ENCODE results near the gene ATXN1.

The ATXN1 gene

GRCh38 chr6:16761471-16762267 lies 409 bp upstream of the ATXN1 start:
- peak; percentile 92 for DNase-seq

DNA sequence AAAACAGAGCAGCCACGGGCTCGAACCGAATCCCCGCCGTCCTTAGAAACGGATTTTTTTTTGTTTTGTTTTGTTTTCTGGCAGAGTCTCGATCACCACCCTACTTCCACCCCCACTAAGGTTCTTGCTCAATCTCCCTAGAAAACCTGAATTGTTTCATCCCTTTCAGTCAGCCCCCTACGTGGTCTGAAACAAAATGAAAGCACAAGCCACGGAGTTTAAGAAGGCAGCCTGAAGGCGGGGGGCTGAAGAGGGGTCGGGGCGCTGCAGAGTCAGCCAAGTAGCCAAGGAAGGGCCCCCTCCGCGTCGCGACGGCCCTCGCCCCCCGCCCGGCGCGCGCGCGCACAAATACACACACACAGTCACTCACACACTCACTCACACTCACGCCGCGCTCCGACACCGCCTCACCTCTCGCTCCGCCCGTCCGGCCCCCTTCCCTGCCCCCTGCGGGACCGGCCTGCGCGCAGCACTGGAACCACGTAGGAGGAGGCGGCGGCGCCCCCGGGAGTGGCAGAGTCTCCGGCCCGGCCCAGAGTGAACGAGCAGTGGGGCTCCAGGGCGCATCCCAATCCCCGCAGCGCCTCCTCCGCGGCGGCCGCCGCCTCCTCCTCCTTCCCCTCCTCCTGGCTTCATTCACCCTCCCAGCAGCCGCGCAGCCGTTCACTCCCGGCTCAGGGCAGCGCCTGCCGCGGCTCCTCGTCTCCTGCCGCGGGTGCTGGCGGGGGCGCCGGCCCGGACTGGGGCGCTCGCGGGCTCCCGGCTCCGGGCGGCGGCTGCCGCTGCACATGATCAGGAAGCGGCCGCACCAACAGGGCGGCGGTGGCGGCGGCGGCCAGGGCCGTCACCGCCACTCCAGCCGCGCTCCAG lies 1.4 kb downstream of the ATXN1 start:
- DNase-seq = peak; percentile 85

GRCh38 chr6:16759181-16759645 lies 2.0 kb downstream of the ATXN1 start:
- no peak for DNase-seq

DNA sequence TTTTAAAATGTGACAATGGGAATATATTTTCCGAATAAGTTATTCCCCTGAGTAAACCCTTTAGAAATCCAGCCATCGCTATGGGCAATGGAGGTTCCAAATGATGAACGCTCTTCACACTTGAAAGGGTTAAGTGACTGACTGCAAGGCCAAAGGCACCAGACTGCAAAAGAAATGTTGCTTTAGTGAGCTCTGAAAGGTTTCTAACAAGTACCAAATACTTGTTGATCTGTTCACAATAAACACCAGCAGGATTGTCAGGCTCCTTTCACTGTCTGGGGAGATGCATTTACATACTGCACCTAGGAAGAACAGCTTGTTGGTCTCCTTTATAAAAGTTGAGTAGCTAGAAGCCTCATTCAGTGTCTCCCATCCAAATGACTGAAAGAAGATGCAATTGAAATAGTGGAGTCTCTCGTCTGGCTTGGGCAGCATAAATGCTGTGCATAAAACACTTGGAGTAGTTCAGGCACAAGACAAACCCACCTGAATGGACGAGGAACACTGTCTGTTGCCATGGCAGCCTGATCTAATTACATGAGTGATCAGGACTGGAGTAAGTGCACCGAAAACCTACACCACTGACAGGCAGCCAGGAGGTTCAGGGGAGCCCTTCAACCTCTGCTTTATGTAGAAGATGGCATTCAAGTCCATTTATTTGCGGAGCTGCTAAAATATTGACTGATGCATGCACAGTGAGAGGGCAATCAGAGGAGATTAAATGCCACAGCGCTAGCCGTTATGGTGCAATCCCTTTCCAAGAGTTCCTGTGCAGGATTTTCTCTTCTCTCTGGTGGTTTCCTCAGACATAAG lies 2.9 kb downstream of the ATXN1 start:
- DNase-seq = peak; percentile 57

GRCh38 chr6:16757332-16757731 lies 3.9 kb downstream of the ATXN1 start:
- DNase-seq = no peak

DNA sequence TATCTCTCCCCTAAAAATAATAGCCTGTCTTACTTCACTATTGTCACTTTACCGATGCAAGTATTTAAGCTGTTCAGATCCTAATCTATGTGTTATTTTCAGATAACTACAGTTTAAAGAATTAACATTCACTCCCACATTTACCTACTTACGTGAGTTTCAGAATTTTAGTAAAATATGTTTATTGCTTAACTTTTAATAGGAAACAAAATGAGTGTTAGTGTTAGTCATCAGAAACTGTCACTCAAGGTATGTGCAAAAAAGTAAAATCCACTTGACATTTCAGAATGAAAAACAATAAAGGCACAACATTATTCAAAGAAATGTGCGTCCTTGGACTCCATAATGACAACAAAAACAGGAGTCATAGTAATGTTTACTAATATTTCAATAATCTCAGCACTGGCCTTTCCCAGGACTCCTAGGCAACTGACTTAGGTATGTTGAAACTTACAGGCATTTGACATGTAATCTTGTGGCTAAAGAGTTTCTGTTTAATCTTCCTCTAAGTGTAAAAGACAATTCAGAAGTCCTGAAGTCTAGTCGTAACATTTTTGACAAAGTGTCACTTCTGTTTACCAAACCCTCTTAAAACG lies 4.5 kb downstream of the ATXN1 start:
- no peak for DNase-seq

- DNase-seq = no peak
Observed at GRCh38 chr6:16755544-16755943, 5.7 kb downstream of the ATXN1 start.

DNA sequence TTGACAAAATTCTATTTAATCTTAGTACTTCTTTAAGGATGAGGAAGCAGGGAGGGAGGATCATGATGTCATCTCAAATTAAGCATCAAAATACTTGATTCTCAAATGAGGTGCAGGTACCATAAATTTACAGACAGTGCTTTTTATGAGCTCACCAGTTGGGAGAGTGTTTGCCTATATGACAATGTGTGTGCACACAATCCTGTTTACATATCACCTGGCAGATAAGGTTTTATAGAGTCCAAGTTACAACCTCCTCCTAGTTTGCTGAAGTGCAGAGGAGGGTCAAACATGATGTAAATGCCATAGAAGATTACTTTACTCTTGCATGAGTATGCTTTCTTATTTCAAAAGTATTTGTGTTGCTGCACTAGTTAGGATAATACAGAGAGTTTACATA lies 6.4 kb downstream of the ATXN1 start:
- DNase-seq = no peak

- no peak for DNase-seq
Observed at GRCh38 chr6:16754274-16754673, 7.0 kb downstream of the ATXN1 start.

GRCh38 chr6:16753341-16753740 lies 7.9 kb downstream of the ATXN1 start:
- no peak for DNase-seq

- no peak for DNase-seq
Observed at GRCh38 chr6:16752206-16752866, 8.9 kb downstream of the ATXN1 start.

DNA sequence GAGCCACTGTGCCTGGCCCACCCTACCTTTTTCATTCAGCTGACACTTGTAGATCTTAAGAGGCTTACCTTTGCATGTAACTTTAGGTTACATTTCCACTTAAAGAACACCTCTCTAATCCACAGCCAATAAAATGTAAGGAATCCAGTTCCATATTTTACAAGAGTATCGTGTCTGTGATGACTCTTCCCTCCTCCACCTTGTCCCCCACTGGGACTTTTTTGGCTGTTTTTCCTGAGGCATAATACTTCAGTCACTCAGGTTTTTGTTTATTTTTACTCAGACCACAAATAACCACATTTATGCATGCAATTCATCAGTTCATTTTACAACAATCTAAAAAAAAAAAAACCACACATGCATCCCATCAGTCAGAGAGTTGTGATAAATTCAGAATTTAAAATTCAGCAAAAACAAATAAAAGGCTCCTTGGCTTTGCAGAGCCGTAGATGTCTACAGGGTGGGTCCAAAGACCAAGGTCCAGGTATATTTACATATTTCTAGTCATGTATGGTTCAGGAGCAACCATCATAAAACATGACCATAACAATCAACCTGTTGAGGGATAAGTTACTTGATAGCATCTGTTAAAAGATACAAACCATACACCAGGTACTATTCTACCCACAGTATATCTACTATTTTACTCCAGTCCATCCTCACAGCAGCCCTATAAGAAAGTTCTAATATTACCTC lies 9.9 kb downstream of the ATXN1 start:
- DNase-seq = no peak

DNA sequence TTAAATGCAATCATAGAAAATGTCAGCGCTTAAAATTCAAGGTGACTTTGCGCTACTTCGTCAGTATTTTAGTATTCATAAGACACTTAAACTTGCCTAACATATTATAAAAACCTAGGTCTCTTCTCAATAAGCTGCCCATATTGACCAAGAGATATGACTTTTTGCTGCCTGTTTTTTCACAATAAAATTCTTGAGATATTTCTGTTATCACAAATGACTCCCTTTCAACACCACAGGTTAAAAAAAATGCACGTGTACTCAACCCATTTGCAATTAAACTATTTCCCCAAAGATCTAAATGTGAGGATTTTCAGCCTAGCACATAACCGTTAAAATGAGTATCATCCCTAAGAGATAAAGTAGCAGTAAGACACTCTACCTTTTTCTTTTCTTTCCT lies 10.7 kb downstream of the ATXN1 start:
- DNase-seq = no peak

GRCh38 chr6:16749516-16750485 lies 11.5 kb downstream of the ATXN1 start:
- DNase-seq = no peak

- DNase-seq = no peak
Observed at GRCh38 chr6:16748025-16748319, 13.3 kb downstream of the ATXN1 start.

- no peak for DNase-seq
Observed at GRCh38 chr6:16747232-16748024, 13.8 kb downstream of the ATXN1 start.

GRCh38 chr6:16746812-16747211 lies 14.4 kb downstream of the ATXN1 start:
- DNase-seq = no peak

- DNase-seq = no peak
Observed at GRCh38 chr6:16746401-16746800, 14.9 kb downstream of the ATXN1 start.

DNA sequence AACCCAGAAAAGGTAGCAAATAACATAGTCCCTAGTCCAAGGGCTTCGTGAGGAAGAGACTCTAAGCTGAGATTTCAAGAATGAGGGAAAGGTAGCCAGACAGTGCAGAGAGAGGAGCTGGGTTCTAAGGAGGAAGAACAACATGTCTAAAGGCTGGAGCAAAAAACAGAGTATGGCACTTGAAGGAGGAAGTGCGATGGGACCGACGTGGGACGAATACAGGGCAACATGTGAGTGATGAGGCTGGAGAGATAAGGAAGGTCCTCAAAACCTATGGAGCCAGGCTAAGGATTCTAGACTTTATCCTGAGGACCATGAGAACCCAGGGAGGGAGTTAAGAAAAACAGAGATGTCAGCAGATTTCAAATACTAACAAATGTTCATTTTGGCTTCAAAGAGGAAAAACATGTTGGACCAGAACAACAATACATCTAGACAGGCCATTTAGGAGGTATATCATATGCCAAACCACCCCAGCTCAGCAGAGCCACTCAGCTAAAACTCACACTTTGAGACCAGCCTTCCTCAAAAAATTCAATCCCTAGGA lies 17.5 kb downstream of the ATXN1 start:
- no peak for DNase-seq
